NCI-H774 (cell line): Measurements from ENCODE around the gene SLC30A9.

Source experiments
- DNase-seq: peaks from one replicate; lab custom pipeline; 2025; lab: John Stamatoyannopoulos, UW

The SLC30A9 gene

GRCh38 chr4:41999321-41999720 is 9.0 kb downstream of the SLC30A9 start:
- DNase-seq = no peak

- no peak for DNase-seq
Observed at GRCh38 chr4:42008011-42008786, 17.9 kb downstream of the SLC30A9 start.

GRCh38 chr4:42015438-42015837 is 25.1 kb downstream of the SLC30A9 start:
- DNase-seq = no peak

- DNase-seq = no peak
Observed at GRCh38 chr4:42018451-42018850, 28.1 kb downstream of the SLC30A9 start.

GRCh38 chr4:42048394-42048793 is 58.1 kb downstream of the SLC30A9 start:
- DNase-seq = no peak

- no peak for DNase-seq
Observed at GRCh38 chr4:42050516-42051249, 60.4 kb downstream of the SLC30A9 start.

GRCh38 chr4:42066402-42066801 is 76.1 kb downstream of the SLC30A9 start:
- no peak for DNase-seq

GRCh38 chr4:42067264-42067663 is 76.9 kb downstream of the SLC30A9 start:
- DNase-seq = no peak

- DNase-seq = no peak
Observed at GRCh38 chr4:42070463-42070862, 80.1 kb downstream of the SLC30A9 start.

- no peak for DNase-seq
Observed at GRCh38 chr4:42074294-42074693, 84.0 kb downstream of the SLC30A9 start.

GRCh38 chr4:42078184-42078801 is 88.0 kb downstream of the SLC30A9 start:
- no peak for DNase-seq

- no peak for DNase-seq
Observed at GRCh38 chr4:42080306-42080705, 90.0 kb downstream of the SLC30A9 start.

- DNase-seq = no peak
Observed at GRCh38 chr4:42083816-42084215, 93.5 kb downstream of the SLC30A9 start.

GRCh38 chr4:42088386-42088785 is 98.1 kb downstream of the SLC30A9 start:
- DNase-seq = no peak

- no peak for DNase-seq
Observed at GRCh38 chr4:42101446-42101975, 111.2 kb downstream of the SLC30A9 start.

- DNase-seq = no peak
Observed at GRCh38 chr4:42104521-42104920, 114.2 kb downstream of the SLC30A9 start.

GRCh38 chr4:42112846-42113245 is 122.5 kb downstream of the SLC30A9 start:
- no peak for DNase-seq

GRCh38 chr4:42119886-42120285 is 129.6 kb downstream of the SLC30A9 start:
- DNase-seq = no peak

- DNase-seq = peak; percentile 13
Observed at GRCh38 chr4:42122237-42122636, 131.9 kb downstream of the SLC30A9 start.

- DNase-seq = no peak
Observed at GRCh38 chr4:42123071-42123644, 132.8 kb downstream of the SLC30A9 start.

GRCh38 chr4:42132099-42132498 is 141.8 kb downstream of the SLC30A9 start:
- no peak for DNase-seq

GRCh38 chr4:42133006-42133405 is 142.7 kb downstream of the SLC30A9 start:
- DNase-seq = no peak
